Measurements from ENCODE around the gene RBBP8NL.

The RBBP8NL gene

DNA sequence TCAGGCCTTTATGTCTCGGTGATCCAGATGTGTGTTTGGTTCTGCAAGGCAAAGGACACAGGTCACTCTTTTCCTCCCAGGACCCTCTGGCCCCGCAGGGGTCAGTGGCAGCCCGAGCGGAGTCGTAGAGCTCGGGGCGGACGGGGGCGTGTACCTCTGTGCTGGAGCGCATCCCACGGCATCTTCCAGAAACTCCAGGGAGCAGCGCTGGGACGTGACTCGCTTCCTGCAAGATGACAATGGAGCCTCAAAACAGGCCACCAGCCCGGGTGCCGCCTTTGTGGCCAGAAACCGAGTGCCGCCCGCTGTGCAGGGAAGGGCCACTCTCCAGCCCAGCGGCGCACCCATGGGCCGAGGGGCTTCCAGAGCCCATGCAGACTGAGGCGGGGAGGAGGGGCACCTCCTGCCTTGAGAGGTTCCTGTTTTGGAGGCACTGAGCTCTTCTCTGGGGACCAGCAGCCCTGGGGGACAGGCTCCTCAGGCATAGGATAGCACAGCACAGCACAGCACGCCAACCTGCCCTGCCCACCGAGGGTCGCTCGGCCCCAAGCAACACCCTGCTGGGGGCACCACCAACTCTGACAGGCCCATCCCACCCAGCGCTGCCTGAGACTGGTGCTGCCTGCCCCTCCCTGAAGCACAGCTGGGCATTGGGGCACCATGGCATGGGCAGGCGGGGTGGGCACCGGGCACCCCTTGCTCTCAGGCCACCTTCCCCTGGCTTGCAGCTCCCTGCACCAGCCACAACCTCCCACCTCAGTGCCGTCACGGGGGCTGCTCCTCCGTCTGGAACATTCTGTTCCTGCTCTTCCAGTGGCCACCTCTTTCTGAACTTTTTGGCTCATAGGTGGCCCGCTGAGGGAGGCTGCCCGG, 30.7 kb downstream of the RBBP8NL start:
- no peak for DNase-seq
- intact Hi-C loops (cut with DNase I), result no loop called here

DNA sequence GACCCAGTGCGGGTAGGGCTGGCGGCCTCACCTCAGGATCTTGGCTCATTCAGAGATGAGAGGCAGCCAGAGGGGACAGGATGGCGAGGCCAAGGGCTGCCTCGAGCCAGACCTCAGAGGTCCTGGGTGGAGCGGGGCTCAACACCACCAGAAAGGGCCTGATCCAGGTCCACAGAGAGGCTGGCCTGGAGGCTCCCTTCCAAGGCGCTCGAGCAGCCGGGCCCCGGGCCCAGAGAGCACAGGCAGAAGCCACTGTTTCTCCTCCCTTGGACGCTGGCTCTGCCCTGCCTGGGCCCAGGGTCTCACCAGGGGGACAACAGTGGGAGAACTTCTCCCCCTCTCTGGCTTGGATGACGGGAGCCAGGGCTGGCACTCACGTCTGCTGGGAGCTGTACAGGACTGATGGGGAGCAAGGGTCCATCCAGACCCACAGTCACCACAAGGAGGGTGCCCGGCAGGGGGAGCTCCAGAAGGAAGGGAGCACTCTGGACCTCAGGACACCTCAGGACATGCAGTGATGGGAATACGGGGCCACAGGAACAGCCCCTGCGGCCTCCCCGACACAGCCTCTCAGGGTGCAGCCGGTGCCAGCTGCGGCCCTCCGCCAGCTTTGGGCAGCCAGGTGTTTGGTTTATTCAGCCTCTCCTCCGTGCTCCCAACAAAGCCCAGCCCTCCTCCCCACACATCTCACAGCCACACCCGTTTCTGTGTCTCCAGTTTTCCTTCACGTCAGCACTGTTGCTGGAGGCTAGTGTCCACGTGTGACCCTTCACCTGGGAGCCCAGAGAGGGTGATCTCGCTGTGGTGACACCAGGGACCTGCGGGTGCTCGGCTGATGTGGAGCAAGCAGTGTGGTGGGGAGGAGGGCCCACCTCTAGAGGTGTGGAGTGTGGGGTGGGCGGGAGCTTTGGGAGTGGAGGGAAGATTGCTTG, 31.8 kb downstream of the RBBP8NL start:
- intact Hi-C loops (cut with DNase I), result no loop called here
- DNase-seq, result peak in 1 of 10 donors; percentile 81

GRCh38 chr20:62394248-62395245, 32.8 kb downstream of the RBBP8NL start:
- intact Hi-C loops (cut with DNase I), result no loop called here
- DNase-seq, result peak in 1 of 10 donors; percentile 74

DNA sequence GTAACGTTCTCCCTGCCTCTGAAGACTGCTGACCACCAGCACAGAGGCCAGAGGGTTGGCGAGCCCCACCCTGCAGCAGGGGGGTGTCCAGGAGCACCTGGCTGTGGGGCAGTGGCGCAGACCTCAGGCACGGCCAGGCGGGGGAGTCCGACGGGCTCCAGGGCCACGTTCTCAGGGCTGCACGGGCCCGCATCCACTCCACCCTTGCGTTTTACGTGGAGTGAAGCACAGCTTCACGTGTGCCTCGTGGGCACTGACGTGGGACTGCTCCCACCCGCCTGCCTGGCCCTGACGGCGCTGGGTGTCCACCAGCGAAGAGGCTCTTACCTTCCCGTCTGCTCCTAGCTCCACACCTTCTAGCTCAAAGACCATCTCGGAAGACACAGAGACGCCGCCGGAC, 33.5 kb downstream of the RBBP8NL start:
- peak in 1 of 10 donors; percentile 61 for DNase-seq
- intact Hi-C loops (cut with DNase I), result no loop called here

GRCh38 chr20:62393335-62393665, 34.0 kb downstream of the RBBP8NL start:
- DNase-seq, result peak in 1 of 10 donors; percentile 70
- intact Hi-C loops (cut with DNase I), result no loop called here

DNA sequence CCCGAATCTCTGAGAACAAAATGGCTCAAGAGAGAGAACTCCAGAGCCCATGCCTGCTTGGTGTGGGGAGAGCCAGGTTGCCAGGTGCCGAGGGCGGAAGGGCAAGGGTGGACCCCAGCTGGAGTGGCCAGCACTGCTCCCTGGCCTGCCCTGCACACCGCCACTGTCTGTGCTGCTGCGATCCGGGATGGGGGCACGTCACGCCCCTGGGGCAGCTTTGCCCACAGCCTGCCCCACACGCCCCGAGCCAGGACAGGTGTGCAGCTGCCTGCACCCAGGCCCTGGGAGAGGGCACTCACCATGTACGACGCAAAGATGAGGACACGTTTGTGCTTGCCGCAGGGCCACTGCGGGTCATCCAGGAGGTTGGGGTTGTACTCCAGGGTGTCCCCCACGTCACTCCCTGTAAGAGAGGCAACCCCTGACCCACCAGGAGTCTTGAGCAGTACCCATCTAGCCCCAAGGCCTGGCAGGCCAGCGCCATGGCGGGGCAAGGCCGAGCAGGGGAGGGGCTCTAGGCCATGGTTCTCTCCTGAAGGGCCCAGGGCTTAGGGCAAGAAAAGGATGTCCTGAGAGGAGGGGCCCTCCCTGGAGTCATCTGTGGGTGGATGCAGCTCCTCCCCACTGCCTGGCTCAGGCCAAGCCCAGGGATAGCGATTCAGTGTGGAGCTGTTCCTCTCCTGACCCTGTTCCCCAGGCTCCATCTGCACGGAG, 34.6 kb downstream of the RBBP8NL start:
- intact Hi-C loops (cut with DNase I), result no loop called here
- no peak for DNase-seq

DNA sequence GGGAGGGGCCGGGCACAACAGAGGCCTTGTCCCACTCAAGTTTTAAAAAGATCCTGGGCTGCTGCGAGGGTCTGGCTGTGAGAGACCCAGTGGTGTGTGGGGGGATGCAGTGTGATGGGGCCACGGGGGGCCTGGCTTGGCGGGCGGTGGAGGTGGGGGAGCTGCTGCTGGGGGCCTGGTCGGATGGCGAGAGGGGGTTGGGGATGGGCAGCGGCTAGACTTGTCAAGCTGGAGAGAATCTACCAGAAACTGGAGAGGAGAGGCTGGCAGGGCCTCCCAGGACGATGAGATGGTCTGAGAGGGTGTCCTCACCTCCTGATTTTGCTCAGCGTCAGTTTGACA, 35.3 kb downstream of the RBBP8NL start:
- intact Hi-C loops (cut with DNase I), result no loop called here
- DNase-seq, result no peak

- DNase-seq, result peak in 1 of 10 donors; percentile 80
- intact Hi-C loops (cut with DNase I), result no loop called here
Observed at GRCh38 chr20:62391165-62392076, 35.9 kb downstream of the RBBP8NL start.

GRCh38 chr20:62390317-62391164, 36.8 kb downstream of the RBBP8NL start:
- intact Hi-C loops (cut with DNase I), result no loop called here
- peak in 8 of 10 donors; percentile 67 to 95 (median 75) for DNase-seq

DNA sequence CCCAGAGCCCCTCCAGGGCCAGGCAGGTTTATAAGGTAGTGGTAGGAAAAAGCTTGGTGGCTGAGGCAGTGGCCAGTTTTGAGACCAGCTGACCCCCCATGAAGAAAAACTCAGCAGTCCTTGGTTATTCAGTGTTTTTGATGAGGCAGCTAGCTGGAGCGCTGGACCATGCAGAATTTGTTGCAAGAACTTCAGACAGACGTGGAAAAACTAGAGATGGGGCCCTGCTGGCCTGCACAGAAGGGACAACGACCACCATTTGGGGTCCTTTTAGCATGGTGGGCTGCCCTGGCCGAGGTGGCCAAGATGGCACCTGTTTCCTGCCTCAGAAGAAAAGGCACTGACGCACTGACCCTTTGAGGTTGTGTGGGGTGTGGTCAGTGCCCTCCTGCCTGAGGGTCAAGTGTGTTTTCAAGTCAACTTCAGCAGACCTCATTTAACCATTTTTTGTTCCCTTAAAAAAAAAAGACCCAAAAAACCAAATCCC, 37.7 kb downstream of the RBBP8NL start:
- DNase-seq, result no peak
- intact Hi-C loops (cut with DNase I), result loop anchor here (10.0 kb wide), 1 partner anchor 205 kb away; the partner anchor contains the start of gene MTG2

DNA sequence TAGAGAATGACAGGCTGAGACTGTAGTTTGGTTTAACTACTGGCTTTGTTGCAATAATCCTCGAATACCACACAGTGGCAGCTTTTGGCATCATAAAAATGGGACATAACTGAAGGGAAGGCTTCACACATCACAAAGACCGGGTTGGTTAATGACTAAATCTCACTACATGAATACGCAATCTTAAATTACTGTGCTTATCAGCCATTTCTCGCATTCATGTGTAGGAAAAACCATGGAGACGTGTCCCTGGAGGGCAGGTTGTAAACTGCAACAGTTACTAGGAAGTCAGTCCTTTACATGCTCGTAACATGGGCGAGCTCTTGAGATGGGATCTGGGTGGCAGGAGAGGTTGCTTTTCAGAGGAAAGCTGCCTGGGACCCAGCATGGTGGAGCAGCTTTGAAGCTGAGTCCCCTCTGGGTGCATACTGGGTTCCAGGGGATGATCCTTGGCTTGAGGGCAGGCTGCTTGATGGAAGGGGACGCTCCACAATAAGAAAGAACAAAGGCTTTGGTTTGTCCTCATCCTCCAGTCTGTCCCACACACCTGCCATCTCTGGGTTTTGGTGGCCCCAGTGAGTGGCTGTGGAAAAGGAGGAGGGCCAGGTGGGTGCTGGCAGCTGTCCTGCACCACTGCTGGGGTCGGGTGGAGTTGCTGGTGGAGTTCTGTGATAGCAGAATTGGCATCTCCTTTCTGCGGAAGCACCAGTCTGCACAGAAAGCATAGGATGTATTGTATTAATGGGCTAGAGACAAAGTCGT, 38.3 kb downstream of the RBBP8NL start:
- intact Hi-C loops (cut with DNase I), result loop anchor here (10.0 kb wide), 1 partner anchor 204 kb away; the partner anchor contains the start of gene MTG2
- no peak for DNase-seq

- intact Hi-C loops (cut with DNase I), result loop anchor here (2.0 to 10.0 kb wide), 2 partner anchors 17 to 203 kb away; partner anchors contain the start of gene MTG2
- DNase-seq, result no peak
Observed at GRCh38 chr20:62387933-62388635, 39.3 kb downstream of the RBBP8NL start.

DNA sequence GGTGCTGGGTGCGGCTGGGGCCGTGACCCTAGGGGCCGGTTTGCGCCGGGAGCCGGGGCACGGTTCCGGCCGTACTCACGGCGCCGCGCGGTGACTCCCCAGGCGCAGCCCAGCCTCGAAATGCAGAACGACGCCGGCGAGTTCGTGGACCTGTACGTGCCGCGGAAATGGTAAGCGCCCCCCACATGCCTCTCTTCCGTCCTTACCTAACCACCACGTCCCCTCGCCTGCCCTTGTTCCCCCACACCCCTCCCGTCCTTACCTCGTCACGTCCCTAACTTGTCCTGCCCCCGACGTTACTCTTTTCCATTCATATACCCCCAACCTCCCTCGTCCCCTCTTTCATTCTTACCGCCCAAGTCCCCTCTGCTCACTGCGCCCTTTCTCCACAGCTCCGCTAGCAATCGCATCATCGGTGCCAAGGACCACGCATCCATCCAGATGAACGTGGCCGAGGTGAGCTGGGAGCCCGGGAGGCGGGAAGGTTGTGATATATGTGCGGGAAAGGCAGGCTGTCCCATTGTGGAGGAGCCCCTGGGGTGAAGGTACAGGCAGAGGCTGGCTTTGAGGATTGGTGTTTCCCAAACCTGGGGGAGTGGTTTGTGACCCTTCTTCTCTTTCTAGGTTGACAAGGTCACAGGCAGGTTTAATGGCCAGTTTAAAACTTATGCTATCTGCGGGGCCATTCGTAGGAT, 40.0 kb downstream of the RBBP8NL start:
- DNase-seq, result no peak
- intact Hi-C loops (cut with DNase I), result loop anchor here (2.0 to 10.0 kb wide), 2 partner anchors 17 to 203 kb away; partner anchors contain the start of gene MTG2

DNA sequence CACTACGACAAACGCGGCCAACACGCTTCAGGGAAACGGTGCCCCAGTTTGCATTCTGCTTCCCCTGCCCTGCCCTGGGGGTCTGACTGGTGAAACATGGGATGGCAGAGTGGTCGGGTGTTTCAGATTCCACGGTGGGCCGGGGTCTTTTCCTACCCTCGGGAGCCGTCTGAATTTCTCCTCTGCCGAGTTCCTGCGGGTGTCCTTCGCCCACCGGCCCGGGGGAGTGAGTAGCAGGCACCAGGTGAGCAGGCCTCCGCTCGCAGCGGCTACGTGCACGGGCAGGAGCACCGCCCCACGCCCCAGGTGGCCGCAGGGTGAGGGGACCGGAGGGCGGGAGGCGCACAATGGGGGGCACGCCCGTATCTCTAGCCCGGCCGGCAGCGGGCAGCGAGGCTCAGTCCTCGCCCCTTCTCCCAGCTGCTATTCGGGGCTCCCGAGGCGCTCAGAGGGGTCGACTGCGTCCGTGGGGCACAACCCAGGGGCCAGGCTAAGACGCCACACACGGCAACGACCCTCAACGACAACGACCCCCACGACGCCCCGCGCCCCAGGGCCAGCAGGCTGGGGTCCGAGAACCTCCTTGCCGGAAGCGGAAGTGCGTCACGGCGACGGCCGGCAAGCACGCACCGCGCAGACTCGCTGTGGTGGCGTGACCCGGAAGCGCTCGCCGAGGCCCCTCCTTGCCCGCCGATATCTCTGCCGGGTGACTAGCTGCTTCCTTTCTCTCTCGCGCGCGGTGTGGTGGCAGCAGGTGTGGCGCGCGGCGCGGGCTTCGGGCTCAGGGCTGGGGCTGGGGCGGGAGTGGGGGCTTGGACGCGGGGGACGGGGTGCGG, 40.7 kb downstream of the RBBP8NL start, which contains the start of gene RPS21:
Gene RPS21, plus strand, starts transcription at position 721 of the 836 bp plus-strand sequence. CDS start 236 bp downstream, outside the sequence.
- DNase-seq, result peak; percentile 80 to 98 (median 89)
- intact Hi-C loops (cut with DNase I), result loop anchor here (2.0 to 10.0 kb wide), 2 partner anchors 18 to 202 kb away; partner anchors contain the start of gene MTG2
